GM19238 (cell line): ENCODE data around the gene DDAH2.

Source experiments
- DNase-seq: peaks from one replicate; pipeline ENCODE4 v3.0.0; 2011; ENCODE audit warnings: low spot score; ENCODE audit not compliant: insufficient read length

The DDAH2 gene

DNA sequence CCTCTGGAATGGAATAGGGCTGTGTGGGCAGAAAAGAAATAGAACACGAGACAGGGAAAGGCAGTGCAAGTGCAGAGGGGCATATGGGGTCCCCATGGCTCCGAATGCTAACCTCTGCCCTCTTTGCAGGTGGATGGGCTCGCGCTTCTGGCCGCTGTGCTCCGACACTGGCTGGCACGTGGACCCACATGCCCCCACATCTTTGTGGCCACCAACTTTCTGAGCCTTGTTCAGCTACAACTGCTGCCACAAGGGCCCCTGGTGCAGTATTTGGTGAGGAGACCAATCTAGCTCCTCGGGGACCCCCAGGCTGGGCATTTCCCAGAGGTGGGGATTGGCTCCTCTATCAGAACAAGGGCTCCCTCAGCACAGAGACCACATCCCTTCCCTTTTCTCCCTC, 32.2 kb upstream of the DDAH2 start:
- no peak for DNase-seq

DNA sequence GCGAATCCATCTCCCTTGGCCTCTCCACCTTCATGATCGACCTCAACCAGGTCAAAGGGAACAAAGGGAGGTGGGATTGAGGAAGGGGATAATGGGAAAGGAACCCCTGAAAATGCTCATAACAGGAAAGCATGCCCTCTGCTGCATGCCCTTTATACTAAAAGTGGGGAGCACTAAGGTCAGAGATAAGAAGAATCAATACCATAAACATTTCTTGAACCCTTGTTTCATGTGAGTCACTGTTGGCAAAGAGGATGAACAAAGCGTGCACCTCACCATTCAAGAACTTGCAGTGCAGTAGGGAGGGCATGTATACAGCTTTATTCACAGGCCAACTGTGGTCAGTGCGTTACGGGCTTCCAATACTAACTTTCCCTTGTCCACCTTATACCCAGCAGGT, 31.7 kb upstream of the DDAH2 start:
- no peak for DNase-seq

DNA sequence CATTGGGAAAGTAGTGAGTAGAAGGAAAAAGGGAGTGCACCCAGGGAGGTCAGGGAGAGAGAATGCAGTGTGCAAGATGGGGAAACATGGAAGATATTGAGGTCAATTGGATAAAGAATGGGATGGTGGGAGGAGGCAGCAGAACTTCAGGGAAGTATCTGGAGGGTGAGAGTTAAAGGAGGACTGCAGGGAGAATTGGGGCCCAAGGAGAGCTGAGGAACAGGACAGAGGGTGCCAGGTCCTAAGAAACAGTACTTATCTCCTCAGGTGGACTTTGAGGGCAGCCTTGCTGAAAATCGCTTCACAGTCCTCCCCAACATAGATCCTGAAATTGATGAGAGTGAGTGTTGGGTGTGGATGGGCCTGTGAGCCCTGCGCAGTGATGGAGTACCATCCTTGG, 29.2 kb upstream of the DDAH2 start:
- DNase-seq = no peak

DNA sequence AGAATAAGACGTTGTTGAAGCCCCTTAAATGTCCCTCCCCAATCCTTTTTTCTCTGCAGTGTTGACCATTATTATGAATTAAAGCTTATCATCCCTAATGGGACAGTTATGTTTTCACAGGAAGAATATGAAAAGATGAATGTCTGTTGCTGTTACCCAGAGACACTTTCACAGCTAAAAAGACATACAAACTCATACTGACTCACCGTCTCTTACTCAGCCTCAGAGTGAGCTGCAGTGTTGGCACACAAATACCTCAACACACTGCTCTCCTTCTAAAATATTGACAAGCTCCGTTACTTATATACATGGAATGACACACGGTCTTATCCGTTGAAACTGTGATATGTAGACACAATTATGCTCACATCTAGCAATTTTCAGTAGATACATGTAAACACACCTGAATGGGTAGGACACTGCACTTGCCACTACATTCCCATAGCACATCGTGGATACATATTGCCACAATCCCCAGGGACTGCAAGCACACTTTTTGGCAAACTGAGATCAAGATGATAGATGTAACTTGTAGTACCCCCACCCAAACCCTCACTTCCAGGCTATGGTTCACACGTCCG, 23.7 kb upstream of the DDAH2 start:
- no peak for DNase-seq

DNA sequence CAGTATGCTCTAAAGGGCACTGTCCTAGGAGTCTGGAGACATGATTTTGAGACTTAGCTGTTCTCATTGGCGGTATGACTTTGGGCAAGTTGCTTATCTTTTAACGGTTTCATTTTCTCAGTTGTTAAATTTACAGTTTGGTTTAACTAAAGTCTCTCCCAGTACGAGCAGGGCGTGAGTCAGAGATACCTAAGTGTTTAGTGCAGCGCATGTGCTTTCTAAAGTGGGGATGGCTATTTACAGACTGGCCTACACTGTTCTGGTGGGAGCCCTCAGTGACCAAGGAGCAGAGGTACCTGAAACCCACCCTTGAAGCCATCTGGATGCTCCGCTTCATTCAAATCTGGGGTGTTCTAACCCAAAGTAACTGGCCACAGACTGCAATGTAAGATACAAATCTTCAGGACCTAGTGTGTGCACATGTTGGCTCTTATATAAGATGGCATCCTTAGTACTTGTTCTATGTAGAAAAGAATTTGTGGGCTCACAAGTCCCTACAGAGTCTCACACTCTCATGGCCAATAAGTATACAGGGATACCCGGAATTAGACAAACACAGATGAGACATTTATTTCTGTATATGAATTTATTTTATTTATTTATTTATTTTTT, 21.4 kb upstream of the DDAH2 start:
- no peak for DNase-seq

DNA sequence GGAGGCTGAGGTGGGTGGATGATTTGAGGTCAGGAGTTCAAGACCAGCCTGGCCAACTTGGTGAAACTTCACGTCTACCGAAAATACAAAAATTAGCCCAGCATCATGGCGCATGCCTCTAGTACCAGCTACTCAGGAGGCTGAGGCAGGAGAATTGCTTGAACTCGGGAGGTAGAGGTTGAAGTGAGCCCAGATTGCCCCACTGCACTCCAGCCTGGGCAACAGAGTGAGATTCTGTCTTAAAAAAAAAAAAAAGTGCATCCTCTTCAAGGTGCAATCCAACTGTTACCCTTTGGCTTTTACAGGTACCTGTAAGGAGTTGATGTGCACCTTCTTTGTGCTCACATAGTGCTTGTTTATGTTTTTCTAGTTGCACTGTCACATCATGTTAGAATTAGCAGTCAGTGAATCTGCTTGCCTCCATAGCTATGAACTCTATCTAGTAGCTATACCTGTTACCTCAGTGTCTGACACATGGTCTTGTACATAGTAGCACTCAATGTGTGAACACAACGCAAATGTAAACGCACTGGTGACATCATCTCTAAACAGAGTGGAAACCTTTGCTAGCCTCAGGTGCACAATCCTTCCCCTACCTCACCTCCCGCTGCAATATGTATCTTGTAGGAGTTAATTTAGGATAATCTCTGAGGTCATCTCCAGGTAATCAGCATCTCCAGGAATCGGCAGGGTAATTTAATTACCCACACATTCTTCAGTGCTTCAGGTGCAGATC, 20.4 kb upstream of the DDAH2 start:
- no peak for DNase-seq

DNA sequence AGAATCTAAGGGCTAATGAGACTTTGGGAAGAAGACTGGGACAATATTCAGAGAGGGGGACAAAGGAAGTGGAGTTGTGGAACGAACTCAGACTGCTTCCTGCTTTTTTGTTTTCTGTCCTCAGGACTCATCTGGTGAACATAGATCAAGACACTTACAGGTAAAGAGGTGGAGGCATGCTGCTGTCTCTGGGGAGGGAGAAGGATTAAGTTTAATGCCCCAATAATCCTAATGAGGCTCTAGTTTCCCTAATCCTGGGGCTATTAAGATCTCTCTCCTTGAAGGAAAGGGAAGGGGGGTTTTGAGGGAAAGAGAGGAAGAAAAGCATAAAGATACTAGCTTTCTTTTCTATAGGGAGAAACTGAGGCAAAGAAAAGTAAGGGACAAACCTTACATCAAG, 15.3 kb upstream of the DDAH2 start:
- no peak for DNase-seq

DNA sequence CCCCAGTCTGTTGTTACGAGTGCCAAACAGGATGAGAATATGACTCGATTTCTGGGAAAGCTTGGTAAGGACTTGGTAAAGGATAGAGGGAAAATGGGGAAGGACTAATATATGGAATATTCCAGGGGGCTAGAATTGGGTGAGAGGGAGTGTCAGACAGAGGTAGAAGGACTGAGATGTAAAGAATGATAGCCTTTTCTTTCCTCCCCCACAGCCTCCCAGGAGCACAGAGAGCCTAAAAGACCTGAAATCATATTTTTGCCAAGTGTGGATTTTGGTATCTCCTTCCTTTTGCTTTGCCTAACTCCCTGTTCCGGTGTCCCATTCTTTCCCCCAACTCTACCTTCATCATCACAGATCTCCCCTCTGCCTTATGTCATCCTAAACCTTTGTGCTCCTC, 13.8 kb upstream of the DDAH2 start:
- no peak for DNase-seq

DNA sequence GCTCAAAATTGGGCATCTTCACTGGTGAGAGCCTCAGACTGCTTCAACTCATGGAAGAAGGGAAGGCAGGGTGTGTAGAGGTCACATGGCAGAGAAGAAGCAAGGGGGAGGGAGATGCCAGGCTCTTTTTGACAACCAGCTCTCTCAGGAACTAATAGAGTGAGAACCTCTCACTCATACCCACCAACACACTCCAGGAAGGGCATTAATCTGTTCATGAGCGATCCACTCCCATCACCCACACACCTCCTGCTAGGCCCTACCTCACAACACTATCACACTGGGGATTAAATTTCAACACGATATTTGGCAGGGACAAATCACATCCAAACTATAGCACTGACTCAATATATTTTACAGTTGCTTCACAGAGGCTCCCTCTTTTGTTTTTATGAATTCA, 12.7 kb upstream of the DDAH2 start:
- no peak for DNase-seq

DNA sequence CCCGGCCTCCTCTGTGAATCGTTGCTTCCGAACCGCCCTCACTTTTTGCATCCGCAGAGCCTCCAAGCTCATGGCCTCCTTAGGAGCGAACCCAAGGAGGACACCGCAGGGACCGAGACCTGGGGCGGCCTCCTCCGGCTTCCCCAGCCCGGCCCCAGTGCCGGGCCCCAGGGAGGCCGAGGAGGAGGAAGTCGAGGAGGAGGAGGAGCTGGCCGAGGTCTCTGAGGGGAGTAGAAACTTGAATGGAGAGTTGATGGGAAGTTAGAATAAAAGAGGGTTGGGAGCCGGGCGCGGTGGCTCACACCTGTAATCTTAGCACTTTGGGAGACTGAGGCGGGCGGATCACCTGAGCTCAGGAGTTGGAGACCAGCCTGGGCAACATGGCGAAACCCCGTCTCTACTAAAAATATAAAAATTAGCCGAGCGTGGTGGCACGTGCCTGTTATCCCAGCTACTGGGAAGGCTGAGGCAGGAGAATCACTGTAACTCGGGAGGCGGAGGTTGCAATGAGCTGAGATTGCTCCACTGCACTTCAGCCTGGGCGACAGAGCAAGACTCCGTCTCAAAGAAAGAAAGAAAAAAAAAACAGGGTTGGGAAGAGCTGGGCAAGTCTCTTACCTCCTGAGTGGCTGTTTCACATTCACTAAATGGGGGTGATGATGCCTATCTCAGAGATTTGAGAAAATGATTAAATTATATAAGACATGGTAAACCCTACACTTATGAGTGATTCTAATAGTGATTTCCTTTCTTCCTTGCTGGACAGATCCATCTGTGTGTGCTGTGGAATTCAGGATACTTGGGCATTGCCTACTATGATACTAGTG, 11.5 kb upstream of the DDAH2 start:
- DNase-seq = peak; percentile 47

DNA sequence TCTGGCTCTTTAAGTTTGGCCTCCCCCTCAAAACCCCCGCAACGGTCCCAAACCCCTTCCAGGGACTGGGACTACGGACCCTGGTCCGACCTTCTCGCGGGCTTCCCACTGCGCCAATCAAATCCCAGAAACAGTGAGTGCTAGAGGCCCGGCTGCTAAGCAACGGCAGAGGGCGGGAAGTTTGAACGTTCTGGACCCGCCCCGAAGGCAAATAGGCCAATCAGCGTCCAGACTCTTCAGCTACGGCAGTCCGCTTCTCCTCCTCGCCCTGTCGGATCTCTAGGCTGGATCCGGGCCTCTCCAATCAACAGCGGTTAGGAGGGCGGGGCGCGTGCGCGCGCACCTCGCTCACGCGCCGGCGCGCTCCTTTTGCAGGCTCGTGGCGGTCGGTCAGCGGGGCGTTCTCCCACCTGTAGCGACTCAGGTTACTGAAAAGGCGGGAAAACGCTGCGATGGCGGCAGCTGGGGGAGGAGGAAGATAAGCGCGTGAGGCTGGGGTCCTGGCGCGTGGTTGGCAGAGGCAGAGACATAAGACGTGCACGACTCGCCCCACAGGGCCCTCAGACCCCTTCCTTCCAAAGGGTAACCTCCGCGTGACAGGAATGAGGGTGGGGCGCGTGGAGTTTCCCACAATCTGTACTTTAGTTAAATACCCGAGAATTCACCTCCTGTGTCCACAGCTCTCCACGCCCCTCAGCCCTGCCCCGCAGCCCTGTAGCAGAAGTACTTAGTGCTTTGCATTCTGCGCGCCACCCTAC, 10.7 kb upstream of the DDAH2 start, which contains the start of gene MSH5:
Gene MSH5, plus strand, starts transcription at position 367 of the 758 bp plus-strand sequence. CDS start 462 bp downstream, outside the sequence.
- peak; percentile 88 for DNase-seq

DNA sequence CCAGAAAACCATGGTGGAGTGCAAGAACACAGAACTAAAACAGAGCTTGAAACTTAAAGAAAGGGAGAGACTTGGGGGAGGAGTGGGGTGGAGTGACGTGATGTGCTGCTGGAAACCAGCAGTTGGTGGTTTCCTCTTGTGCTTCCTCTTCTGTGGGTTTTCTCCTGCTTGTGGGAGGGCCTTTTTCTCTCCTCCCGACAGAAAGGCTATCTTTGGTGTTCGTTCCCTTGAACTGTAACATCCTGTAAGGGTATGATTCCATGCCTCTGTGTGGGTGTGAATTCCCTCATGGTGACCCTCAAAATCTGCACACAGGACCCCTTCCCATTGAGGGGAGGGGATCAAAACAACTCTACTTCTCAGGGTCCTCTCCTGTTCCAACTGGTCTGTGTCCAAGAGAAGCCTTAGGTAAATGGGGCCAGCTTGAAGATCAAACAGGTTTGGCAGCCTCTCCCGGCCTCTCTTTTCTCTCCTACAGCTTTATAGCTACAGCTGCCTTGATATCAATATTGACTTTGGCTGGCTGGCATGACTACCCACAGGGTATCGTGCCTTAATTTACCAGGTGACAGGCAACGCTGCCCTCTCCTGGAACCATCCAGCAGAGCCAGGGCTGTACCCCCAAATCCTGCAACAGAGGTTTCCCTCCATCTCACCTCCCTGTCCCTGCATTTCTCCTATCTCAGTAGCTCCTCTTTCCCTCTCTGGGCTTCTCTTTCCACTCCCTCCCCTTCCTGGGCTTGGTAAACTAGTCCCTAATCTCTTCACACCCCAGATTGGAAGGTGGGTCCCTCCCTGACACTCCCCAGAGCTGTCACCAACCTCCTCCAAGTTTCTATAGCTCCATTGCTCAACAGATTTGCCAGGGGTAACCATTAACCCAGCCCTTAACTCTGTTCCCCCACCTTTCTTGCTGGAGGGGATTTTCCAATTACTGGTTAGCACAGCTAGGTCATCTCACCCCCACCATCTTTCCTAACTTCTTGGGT, 9.2 kb upstream of the DDAH2 start:
- peak; percentile 47 for DNase-seq

DNA sequence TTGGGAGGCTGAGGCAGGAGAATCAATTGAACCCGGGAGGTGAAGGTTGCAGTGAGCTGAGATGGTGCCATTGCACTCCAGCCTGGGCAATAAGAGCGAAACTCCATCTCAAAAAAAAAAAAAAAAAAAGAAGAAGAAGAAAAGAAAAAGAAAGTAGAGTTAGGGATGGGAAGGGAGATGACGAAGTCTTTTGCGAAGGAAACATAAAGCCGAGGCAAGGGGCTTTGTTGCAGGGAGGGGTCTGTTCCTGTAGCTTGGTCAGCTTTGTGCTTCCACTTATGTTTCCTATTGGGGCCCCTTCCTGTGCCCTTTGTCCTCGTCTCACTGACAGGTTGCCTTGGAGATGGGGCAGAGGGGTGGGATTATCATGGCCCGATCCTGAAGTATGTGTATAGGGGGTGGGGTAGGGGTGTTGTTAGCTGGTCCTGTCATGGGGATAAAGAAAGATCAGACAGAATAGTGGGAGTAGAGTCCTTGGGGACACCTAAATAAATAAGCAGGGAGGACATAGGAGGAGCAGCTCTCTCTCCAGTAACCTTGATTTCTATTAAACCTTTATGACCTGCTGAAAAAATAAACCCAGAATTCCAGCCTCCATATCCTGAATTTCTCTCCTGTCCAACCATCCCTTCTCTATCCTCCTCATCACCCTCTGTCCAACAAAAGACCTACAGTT, 8.4 kb upstream of the DDAH2 start:
- no peak for DNase-seq

DNA sequence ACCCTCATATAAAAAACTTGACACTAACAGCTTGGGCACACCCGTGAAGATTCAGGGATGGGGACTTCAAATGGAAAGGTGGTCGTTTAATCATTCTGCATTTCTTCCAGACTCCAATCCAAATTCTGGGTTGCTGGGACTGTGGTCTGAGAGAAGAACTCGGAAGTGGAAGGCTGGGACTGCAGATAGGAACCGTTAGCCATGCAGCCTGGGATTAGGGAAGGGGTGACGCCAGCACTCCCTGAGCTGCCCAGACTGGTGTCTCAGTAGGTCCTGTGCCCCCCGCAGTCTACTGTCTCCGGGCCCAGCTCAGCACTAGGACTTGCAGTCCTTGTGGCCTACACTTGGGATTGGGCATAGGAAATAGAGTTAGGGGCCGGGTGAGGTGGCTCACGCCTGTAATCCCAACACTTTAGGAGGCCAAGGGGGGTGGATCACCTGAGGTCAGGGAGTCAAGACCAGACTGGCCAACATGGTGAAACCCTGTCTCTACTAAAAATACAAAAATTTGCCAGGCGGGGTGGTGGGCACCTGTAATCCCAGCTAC, 7.7 kb upstream of the DDAH2 start:
- no peak for DNase-seq

DNA sequence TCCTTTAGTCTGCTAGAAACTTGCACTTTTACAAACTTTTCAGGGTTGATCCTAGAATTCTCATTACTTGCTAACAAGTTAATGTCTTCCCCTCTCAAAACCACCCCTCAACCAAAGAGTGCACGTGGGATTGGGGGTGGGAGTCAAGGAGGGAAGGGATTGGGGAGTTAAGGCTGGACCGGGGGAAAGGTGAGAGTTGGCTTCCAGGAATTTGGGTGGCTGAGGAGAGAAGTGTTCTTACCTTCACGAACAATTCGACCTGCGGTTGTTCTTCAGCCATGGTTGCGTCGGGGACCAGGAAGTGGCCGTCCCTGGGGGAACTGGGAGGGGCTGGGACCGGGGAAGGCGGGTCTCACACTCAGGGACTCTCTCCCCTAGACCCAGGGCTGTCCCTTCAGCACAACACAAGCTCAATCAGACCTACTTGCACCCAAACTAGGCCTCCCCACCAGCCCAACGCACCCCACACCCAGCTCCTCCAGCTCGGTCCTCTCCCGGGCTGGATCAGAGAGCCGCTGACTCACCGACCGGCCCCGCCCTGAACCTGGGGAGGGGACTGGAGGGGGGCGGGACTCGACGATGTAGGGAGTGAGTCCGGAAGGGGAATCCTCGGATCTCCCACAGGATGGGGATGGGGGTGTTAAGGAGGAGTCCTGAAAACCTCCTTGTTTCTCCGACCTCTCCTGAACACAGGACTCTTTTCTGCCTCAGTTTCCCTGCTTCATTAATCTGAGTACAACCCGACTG, 7.1 kb upstream of the DDAH2 start, which contains the start of gene CLIC1:
Gene CLIC1, minus strand, starts transcription at position 510 of the 747 bp plus-strand sequence. Its CDS starts 230 bp downstream, at position 280.
- peak; percentile 79 for DNase-seq

DNA sequence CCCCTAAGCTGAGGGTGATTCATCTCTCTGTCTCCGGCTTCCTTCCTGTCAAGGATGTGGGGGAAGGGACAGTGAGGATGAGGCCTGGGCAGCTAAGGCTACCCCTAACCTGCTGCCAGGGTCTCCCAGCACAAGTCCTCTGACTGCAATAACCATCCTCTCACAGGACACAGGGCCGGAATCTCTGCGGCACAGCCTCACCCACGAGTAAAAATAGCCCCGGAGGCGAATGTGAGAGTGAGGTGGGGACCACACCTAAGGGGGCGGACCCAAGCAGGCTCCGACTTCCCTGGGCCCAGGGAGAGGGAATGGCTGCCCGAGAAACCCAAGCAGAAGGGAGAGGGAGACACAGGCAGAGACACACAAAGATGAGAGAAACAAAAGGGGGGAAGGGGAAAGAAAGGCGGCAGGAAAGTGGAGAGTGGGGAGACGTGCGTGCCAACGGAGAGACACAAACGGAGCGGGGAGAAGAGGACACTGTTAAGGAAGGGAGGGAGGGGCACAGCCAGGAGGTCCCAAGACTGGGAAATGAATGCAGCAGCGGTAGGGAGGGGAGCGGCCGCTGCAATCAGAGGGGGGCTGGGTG, 5.8 kb upstream of the DDAH2 start:
- peak; percentile 73 for DNase-seq

DNA sequence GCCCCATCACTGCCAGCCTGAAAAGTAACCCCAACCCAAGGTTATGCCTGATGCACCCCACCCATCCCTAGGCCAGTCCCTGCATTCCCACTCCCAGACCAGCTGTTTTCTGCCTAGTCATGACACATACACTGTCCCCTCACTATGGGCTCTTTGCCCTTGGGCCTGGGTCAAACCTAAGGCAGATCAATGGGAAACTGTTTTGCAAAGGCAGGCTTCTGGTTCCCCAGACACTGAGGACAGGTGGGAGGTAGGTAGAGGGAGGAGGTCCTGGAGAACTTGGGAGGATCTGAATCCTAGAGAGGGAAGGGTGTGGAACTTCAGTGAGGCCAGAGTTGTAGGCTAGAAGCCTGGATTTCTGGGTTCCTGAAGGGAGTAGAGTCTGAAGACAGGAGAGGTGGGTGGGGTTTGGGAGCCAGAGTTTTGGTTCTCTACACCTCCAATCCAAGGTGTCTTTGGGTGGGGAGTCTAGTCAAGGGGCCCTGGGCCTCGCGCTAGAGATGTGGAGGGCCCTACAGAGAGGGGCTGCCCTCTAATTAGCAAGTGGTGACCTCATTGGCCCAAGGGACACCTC, 5.2 kb upstream of the DDAH2 start:
- no peak for DNase-seq

DNA sequence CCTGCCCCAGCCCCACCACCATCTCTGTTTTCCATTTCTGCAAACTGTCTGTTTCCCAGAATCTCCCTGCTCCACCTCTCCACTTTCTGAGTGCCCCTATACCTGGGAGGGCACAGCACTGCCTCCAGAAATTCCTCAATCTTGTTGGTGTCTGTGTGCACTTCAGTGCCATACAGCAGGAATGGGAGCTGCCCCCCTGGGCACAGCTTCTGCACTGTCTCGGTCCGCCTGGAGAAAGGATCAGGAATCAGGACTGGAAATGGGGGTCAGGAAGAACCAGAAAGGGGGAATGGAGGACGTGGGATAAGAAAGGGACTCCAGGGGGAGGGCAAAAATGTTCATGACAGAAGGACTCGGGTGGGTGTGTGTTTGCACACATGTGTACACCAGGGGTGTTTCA, 4.6 kb upstream of the DDAH2 start:
- no peak for DNase-seq
